ENCODE data around the gene TECPR2.
"Not testable (repeated sequence)": the region's sequence is repeated elsewhere in the genome, so short reads cannot be mapped to it uniquely, and the experiment has no call there.

The TECPR2 gene

GRCh38 chr14:102538602-102539543 lies 176.1 kb downstream of the TECPR2 start:
- no peak for DNase-seq

DNA sequence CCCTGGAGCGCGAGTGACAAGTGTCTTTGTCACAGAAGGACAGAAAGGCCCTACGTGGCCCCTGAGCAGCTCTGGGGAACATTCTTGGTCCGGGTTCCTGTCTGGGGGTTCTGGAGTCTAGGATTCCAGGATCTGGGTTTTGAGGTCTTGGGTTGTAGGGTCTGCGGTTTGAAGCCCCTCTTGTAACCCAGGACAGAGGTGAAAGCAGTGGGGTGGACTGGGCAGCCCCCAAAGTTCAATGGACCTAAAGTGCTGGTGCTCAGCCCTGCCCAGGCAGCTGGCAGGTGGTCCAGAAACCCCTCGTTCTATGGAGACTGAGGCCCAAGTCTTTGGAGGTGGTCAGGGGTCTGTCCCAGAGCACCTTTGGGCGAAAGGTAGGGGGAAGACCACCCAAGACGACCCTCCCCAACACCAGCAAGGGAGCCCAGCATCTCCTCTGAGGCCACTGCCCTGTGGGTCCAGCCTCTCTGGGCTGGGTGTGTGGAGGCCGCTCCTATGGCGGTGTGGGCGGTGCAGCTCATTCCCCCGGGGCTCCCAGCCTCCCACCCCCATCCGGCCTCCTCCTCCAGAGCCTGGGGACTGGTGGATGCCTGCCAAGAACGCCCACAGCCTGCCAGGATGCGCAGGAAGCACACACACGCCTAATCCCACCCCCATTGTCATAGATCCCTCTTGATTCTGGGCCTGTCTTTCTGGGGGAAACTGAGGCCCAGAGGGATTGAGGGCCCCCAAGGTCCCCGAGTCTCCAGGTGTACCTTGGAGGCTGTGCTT lies 177.0 kb downstream of the TECPR2 start:
- no peak for DNase-seq

GRCh38 chr14:102540315-102541028 lies 177.7 kb downstream of the TECPR2 start:
- DNase-seq: no peak

DNA sequence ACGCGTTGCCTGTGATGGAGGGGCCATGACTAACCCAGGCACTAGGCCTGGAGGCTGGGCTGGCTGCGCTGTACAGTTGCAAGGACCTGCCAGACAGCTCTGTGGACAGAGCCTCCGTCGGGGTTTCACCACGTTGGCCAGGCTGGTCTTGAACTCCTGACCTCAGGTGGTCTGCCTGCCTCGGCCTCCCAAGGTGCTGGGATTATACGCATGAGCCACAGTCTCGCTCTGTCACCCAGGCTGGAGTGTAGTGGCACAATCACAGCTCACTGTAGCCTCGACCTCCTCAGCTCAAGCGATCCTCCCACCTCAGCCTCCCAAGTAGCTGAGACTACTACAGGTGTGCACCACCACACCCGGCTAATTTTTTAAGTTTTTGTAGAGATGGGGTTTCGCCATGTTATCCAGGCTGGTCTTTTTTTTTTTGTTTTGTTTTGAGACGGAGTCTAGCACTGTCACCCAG lies 178.3 kb downstream of the TECPR2 start:
- not testable (repeated sequence) for DNase-seq

- DNase-seq: no peak
Observed at GRCh38 chr14:102541771-102542170, 179.0 kb downstream of the TECPR2 start.

GRCh38 chr14:102544046-102544746 lies 181.5 kb downstream of the TECPR2 start:
- DNase-seq: no peak

GRCh38 chr14:102544747-102545460 lies 182.2 kb downstream of the TECPR2 start:
- DNase-seq: no peak

DNA sequence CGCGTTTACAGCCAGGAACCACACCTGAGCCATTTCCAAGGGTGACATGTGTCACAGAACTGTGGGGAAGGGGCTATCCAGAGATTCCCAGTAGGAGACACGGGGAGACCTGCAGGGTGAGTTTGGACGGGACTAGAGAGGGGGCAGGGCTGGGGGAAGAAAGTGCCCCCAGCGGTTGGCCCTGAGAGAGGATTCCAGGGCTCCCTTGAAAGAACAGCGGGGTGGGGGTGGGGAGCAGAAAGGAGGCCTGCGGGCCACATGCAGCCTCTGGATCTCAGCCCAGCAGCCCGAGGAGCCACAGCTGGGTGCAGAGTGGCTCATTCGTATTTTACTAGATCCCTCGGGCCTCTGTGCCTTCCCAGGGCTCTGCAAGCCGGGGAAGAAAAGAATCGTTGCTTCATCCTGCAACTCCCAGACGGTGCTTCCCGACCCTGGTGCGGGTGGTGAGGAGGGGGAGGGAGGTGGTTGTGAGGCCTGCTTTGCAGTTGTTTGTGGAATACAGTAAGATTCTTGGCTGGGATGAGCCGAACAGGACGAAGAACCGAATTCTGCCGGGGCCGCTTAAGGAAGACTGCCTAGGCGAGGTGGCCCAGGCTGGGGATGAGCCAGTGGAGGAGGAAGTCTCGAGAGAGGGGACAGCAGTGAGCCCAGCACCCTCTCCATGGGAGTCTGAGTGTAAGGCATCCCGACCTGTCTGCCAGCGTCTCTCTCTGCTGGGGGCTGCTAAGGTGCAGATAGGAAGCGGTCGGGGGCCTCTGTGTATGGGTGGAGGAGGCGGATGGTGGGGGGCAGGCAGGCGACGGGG lies 182.9 kb downstream of the TECPR2 start:
- no peak for DNase-seq

DNA sequence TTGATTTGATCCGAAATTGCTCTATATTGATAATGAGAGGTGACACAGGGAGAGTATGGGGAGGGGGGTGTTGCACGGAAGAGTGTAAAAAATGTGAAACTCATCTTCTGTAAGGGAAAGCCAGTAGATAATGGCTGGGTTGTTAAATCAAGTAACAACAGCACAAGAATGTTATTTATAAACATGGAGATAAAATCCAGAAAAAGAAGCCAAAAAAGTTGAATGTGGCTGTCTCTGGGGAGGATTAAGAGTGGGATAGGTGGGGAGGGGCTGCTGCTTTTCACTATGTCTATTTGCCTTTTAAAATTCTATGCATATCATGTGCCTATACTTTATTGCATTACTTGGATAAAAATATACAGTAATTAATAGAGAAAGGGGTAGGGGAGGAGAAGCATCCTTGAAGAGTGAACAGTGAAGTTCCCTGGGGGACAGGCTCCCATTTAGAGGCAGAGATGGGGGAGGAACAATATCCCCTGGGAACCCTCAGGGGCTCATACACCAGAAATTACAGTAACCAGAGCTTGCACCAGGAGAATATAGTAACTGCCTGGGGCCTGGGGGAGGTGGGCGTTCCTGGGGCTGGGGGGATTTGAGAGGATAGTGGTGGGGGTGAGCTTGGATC lies 186.0 kb downstream of the TECPR2 start:
- no peak for DNase-seq

DNA sequence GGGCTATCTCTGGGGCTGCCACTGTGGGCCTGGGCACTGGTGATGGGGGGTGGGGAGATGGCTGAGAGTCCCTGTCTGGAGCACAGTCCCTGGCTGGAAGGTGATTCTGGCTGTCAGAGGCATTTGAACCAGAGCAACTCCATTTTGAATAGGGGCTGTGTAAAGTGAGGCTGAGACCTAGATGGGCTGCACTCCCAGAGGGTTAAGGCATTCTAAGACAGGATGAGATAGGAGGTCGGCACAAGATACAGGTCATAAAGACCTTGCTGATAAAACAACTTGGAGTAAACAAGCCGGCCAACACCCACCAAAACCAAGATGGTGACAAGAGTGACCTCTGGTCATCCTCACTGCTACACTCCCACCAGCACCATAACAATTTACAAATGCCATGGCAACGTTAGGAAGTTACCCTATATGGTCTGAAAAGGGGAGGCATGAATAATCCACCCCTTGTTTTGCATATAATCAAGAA lies 188.2 kb downstream of the TECPR2 start:
- DNase-seq: not testable (repeated sequence)
